Activated CD8-positive, alpha-beta memory T cell treated with anti-CD3 and anti-CD28 coated beads, Interleukin-2, amount 50 U/mL, for 1 hour (primary cell): ENCODE results near the gene RAB43.
"Not testable (repeated sequence)": the region's sequence is repeated elsewhere in the genome, so short reads cannot be mapped to it uniquely, and the experiment has no call there.

Experiments used
- DNase-seq: peaks from one replicate; pipeline ENCODE4 v3.0.0-alpha.2; 2020; ENCODE audit errors: extremely low read depth

Gene RAB43

DNA sequence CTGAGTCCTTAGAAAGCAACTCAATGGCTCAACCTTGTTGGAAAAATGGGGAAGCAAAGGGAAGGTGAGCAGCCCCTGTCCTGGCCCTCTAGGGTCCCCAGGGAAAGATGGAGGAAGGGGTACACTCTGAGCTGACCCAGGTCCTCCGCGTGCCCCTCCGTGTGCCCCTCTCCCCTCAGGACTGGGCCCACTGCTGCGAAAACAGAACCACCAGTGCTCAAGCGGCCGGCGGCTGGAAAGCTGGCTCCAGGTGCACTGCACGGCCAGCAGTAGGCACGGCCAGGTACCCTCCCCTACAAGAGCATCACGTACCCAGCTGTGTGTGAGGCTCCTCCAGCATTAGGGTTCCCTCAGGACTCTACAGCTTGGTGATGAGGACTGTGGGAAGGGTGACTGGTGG lies 26.3 kb downstream of the RAB43 start:
- no peak for DNase-seq

- not testable (repeated sequence) for DNase-seq
Measured at GRCh38 chr3:129088312-129088711, 33.3 kb downstream of the RAB43 start.

GRCh38 chr3:129087904-129088303 lies 33.7 kb downstream of the RAB43 start:
- DNase-seq: not testable (repeated sequence)

DNA sequence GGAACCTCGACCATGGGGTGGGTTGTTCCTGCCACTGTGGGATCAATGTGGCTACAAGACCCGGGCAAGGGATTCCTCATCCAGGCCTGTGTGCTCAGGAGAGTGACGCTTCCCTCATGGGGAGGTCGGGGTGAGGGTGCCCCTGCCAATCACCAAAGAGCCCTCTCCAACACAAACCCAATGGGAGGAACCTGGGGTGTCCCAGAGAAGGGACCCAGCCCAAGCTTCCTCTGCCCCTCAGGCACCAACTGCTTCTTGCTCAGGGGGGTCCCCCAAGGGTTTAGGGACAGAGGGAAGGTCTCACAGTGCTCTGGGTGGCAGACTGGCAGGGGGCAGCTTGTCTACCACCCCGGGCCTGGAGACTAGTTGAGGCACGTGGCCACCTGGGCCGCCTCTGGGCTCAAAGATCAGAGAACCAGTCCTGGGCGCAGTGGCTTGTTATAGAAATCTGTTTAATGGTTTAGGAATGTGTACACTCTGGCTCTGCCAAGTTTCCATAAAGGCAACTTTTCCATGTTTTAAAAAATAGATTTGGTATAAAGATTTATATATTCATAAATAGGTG lies 34.4 kb downstream of the RAB43 start:
- no peak for DNase-seq

DNA sequence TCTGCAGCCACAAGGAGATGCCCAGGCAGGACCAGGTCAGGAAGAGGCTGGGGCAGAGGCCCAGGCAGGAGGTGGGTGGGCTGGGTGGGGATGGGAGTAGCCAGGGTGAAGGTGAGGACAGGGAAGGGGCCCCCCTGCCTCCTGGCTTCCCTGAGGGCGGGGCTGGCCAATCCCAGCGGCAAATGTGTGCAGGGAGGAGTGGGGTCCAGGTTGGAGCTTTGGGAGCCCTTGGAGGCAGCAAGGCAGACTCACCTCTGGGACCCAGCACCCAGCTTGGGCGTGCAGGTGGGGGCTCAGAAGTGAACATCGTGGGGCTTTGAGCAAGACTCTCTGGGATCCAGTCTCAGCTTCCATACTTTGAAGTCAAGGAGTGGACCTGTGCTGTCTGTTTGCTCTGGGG lies 35.8 kb downstream of the RAB43 start:
- DNase-seq: no peak

GRCh38 chr3:129085165-129085715 lies 36.4 kb downstream of the RAB43 start:
- DNase-seq: no peak

DNA sequence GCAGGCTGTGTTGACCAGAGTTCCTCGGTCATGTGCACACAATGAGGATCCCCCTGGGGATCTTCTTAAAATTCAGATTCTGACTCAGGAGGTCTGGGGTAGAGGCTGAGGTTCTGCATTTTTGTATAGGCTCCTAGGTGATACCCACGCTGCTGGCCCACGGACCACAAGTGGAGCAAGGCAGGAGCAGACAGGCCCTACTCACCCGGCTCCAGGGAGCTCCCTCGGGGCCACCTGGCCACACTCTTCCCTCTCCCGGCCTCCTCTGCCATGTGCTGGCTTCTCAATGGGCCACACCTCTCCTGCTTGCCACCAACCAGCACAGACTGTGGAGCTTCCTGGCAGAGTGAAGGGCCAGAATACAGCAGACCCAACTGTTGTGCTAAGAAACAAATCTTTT lies 37.1 kb downstream of the RAB43 start:
- no peak for DNase-seq

- no peak for DNase-seq
Measured at GRCh38 chr3:129082026-129082425, 39.6 kb downstream of the RAB43 start.

DNA sequence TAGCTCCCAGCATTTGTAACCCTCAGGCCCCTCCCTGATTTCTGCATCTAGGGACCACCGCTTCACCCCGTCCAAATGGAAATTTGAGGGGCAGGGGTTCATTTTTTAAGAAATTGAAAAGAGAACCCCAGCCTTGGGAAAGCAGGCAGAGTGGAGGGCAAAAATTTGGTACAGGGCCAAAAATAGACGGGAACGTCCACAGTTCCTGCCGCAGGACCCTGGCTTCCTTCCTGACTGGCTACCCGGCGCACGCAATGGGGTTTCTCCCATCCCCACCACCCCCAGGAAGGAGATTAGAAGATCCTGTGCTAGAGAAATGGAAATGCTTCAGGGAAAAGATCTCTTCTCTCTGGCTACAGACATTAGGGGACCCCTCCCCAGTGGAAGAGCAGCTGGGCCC lies 40.1 kb downstream of the RAB43 start:
- DNase-seq: no peak

GRCh38 chr3:129078510-129078909 lies 43.1 kb downstream of the RAB43 start:
- DNase-seq: no peak

- no peak for DNase-seq
Measured at GRCh38 chr3:129077222-129077621, 44.4 kb downstream of the RAB43 start.

DNA sequence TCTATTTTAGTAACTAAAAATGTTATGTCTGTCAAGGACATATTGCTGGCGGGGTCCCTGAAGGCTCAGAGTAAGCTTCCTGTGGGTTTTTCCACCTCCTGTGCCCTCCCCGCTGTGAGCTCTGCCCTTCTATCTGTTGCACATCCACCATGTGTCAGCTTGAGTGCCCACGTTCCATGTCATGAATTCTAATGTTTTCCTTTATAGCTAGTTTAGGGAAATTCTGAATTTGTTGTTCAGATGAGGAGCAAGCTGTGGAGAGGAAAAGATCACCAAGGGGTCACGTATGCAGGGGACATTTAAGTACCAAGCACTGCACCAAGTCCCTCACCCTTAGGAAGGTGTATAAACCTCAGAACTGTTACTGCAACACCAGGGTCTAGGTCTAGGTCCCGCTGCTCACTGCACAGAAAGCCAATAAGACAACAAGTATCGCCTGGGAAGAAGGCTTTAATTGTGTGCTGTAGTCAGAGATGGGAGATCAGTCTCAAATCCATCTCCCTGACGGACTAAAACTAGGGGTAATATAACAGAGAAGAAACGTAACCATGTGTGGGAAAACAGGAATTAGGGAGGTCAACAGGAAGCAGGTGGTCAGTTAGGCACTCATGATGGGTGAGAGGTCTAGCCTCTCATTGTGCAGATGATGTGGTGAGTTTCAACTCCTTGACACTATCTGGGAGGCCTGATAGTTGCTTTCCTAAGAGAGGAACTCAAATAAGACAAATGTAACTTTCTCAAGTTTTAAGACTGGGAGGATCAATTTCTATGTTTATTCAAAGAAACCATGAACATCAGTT lies 51.3 kb downstream of the RAB43 start:
- no peak for DNase-seq

DNA sequence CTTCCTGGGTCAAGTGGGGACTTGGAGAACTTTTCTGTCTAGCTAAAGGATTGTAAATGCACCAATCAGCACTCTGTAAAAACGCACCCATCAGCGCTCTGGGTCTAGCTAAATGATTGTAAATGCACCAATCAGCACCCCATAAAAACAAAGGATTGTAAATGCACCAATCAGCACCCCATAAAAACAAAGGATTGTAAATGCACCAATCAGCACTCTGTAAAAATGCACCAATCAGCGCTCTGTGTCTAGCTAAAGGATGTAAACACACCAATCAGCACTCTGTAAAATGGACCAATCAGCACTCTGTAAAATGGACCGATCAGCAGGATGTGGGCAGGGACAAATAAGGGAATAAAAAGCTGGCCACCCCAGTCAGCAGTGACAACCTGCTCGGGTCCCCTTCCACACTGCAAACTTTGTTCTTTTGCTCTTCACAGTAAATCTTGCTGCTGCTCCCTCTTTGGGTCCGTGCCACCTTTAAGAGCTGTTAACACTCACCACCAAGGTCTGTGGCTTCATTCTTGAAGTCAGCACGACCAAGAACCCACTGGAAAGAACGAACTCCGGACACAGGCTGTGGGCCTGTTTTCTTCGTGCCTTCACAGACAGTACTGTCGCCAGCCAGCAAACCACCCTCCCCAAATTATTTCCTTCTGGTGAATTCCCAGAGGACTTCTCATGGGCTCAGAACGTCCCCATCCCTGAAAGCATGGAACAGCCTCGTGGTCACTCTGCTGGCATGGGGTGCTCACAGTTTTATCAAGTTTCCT lies 52.1 kb downstream of the RAB43 start:
- DNase-seq: not testable (repeated sequence)

GRCh38 chr3:129068291-129068886 lies 53.2 kb downstream of the RAB43 start:
- DNase-seq: no peak

- DNase-seq: not testable (repeated sequence)
Measured at GRCh38 chr3:129067719-129068118, 53.9 kb downstream of the RAB43 start.

GRCh38 chr3:129065720-129066073 lies 55.9 kb downstream of the RAB43 start:
- no peak for DNase-seq

DNA sequence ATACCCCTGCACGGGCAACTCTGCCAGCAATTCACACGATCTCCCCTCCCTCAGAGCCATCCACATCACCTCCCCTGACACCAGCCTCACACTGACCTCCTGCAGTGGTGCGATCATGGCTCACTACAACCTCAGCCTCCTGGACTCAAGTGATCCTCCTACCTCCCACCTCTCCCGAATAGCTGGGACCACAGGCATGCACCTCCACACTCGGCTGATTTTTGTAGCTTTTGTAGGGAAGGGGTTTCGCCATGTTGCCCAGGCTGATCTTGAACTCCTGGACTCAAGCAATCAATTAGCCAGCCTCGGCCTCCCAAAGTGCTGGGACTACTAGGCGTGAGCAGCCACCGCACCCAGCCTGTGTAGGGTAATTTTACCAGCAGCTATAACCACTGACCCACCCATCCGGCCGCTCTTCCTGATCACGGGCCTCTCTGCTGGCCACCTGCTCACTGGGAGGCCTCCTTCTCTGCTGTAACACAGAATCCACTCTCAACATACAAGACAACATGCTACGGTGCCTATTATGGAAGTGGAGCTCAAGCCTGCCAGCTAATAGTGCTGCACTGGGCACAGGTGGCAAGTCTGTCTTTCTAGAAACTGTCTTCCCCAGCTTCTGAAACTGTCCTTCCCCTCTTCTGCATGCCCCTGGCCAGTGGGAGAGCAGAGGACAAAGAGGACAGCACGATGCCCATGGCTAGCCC lies 56.4 kb downstream of the RAB43 start:
- no peak for DNase-seq

DNA sequence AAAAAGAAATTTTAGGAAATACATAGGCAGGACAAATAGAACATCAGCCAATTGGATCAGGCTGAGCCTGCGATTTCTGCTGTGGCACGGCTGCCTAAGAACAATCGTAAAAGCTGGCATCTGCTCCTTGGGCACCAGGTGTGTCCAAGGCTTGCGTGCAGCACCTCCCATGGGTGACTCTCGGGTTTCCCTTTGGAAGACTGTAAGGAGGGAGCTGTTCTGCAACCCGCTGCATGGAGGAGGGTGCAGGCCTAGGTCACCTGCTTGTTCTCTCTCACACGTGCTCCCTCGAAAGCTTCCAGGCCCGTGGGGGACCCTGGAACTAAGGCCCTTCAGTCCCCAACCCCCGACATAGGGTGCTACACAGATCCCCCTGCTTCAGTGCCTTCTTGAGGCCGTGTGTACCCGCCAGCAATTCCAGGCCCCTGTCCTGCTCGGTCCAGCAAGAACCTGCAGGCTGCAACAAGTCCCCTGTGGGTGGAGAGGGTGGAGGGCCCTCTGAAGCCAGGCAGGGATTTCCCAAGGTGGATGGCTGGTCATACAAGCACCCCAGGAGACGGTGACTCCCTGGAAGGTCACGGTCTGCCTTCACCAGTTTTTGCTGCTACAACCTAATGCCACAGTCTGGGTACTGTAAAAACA lies 57.6 kb downstream of the RAB43 start:
- no peak for DNase-seq

DNA sequence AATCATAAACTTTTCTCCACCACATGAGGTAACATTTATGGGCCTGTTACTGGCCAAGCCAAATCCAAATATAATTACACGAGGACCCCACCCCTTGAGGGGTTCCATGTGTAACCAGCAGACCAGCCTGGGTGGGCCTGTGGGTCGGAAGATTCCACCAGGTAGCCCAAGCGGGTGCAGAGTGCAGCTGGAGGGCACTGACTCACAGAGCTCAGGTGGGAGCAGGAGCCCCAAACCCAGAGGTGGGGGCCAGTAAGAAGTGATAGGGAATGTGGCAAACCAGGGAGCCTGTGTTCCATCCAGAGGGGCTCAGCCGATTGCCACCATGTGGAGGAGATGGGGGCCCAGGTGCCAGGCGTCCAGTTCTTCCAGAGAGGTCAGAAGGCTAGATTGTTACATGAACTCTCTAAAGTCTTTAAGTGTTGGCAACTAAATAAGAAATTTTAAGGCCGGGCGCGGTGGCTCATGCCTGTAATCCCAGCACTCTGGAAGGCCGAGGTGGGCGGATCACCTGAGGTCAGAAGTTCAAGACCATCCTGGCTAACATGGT lies 58.4 kb downstream of the RAB43 start:
- no peak for DNase-seq

- DNase-seq: no peak
Measured at GRCh38 chr3:129061888-129062834, 59.4 kb downstream of the RAB43 start.
